ENCODE data around the gene SLC23A2.

The SLC23A2 gene

GRCh38 chr20:4835244-4836177 is 165.8 kb downstream of the SLC23A2 start:
- no peak overlapping the region for H3K27ac ChIP-seq (ENCODE audit: low read depth, low read length)
- no peaks in the 10 kb centered on the region for H3K4me1 ChIP-seq (ENCODE audit: control insufficient read depth, insufficient read depth, low read length)
- no peak overlapping the region for H3K9ac ChIP-seq (ENCODE audit: low read length)
- H3K4me3 ChIP-seq (ENCODE audit: low read length), result no peak overlapping the region
- no peaks in the 10 kb centered on the region for H3K27me3 ChIP-seq (ENCODE audit: control insufficient read depth, insufficient read depth, low read length)
- H3K36me3 ChIP-seq (ENCODE audit: control insufficient read depth, insufficient read depth, low read length), result no peaks in the 10 kb centered on the region

- Histone ChIP-seq H3K4me3 (ENCODE audit: low read length) (no peak overlapping the region), H3K36me3 (ENCODE audit: control insufficient read depth, insufficient read depth, low read length) (no peaks in the 10 kb centered on the region), H3K27ac (ENCODE audit: low read depth, low read length) (no peak overlapping the region), H3K9ac (ENCODE audit: low read length) (no peak overlapping the region), H3K27me3 (ENCODE audit: control insufficient read depth, insufficient read depth, low read length) (no peaks in the 10 kb centered on the region), H3K4me1 (ENCODE audit: control insufficient read depth, insufficient read depth, low read length) (no peaks in the 10 kb centered on the region)
Measured at GRCh38 chr20:4833074-4833728, 168.1 kb downstream of the SLC23A2 start.

- no peak overlapping the region for H3K4me3 ChIP-seq (ENCODE audit: low read length)
- H3K9ac ChIP-seq (ENCODE audit: low read length), result no peak overlapping the region
- no peaks in the 10 kb centered on the region for H3K27me3 ChIP-seq (ENCODE audit: control insufficient read depth, insufficient read depth, low read length)
- no peaks in the 10 kb centered on the region for H3K36me3 ChIP-seq (ENCODE audit: control insufficient read depth, insufficient read depth, low read length)
- H3K27ac ChIP-seq (ENCODE audit: low read depth, low read length), result no peak overlapping the region
- H3K4me1 ChIP-seq (ENCODE audit: control insufficient read depth, insufficient read depth, low read length), result no peaks in the 10 kb centered on the region
Measured at GRCh38 chr20:4832469-4832868, 168.8 kb downstream of the SLC23A2 start.

GRCh38 chr20:4830696-4831095 is 170.6 kb downstream of the SLC23A2 start:
- H3K27me3 ChIP-seq (ENCODE audit: control insufficient read depth, insufficient read depth, low read length), result no peaks in the 10 kb centered on the region
- no peaks in the 10 kb centered on the region for H3K36me3 ChIP-seq (ENCODE audit: control insufficient read depth, insufficient read depth, low read length)
- no peak overlapping the region for H3K9ac ChIP-seq (ENCODE audit: low read length)
- H3K4me1 ChIP-seq (ENCODE audit: control insufficient read depth, insufficient read depth, low read length), result no peaks in the 10 kb centered on the region
- no peak overlapping the region for H3K27ac ChIP-seq (ENCODE audit: low read depth, low read length)
- no peak overlapping the region for H3K4me3 ChIP-seq (ENCODE audit: low read length)

- no peaks in the 10 kb centered on the region for H3K27me3 ChIP-seq (ENCODE audit: control insufficient read depth, insufficient read depth, low read length)
- no peaks in the 10 kb centered on the region for H3K36me3 ChIP-seq (ENCODE audit: control insufficient read depth, insufficient read depth, low read length)
- no peak overlapping the region for H3K4me3 ChIP-seq (ENCODE audit: low read length)
- no peaks in the 10 kb centered on the region for H3K4me1 ChIP-seq (ENCODE audit: control insufficient read depth, insufficient read depth, low read length)
- no peak overlapping the region for H3K27ac ChIP-seq (ENCODE audit: low read depth, low read length)
- H3K9ac ChIP-seq (ENCODE audit: low read length), result no peak overlapping the region
Measured at GRCh38 chr20:4830259-4830658, 171.1 kb downstream of the SLC23A2 start.

GRCh38 chr20:4829514-4830215 is 171.6 kb downstream of the SLC23A2 start:
- Histone ChIP-seq H3K36me3 (ENCODE audit: control insufficient read depth, insufficient read depth, low read length) (no peaks in the 10 kb centered on the region), H3K9ac (ENCODE audit: low read length) (no peak overlapping the region), H3K4me1 (ENCODE audit: control insufficient read depth, insufficient read depth, low read length) (no peaks in the 10 kb centered on the region), H3K27me3 (ENCODE audit: control insufficient read depth, insufficient read depth, low read length) (no peaks in the 10 kb centered on the region), H3K27ac (ENCODE audit: low read depth, low read length) (no peak overlapping the region), H3K4me3 (ENCODE audit: low read length) (no peak overlapping the region)

GRCh38 chr20:4828830-4829513 is 172.3 kb downstream of the SLC23A2 start:
- H3K27me3 ChIP-seq (ENCODE audit: control insufficient read depth, insufficient read depth, low read length), result no peaks in the 10 kb centered on the region
- no peaks in the 10 kb centered on the region for H3K36me3 ChIP-seq (ENCODE audit: control insufficient read depth, insufficient read depth, low read length)
- no peak overlapping the region for H3K27ac ChIP-seq (ENCODE audit: low read depth, low read length)
- H3K4me3 ChIP-seq (ENCODE audit: low read length), result no peak overlapping the region
- H3K9ac ChIP-seq (ENCODE audit: low read length), result no peak overlapping the region
- H3K4me1 ChIP-seq (ENCODE audit: control insufficient read depth, insufficient read depth, low read length), result peaks cover 2% of the 10 kb centered on the region

- no peaks in the 10 kb centered on the region for H3K27me3 ChIP-seq (ENCODE audit: control insufficient read depth, insufficient read depth, low read length)
- no peak overlapping the region for H3K9ac ChIP-seq (ENCODE audit: low read length)
- H3K36me3 ChIP-seq (ENCODE audit: control insufficient read depth, insufficient read depth, low read length), result peaks cover 2% of the 10 kb centered on the region
- H3K4me1 ChIP-seq (ENCODE audit: control insufficient read depth, insufficient read depth, low read length), result peaks cover 10% of the 10 kb centered on the region
- H3K27ac ChIP-seq (ENCODE audit: low read depth, low read length), result peak overlapping the region; percentile 44
- peak overlapping the region; percentile 79 for H3K4me3 ChIP-seq (ENCODE audit: low read length)
Measured at GRCh38 chr20:4821590-4821989, 179.7 kb downstream of the SLC23A2 start.

- Histone ChIP-seq H3K4me1 (ENCODE audit: control insufficient read depth, insufficient read depth, low read length) (peaks cover 10% of the 10 kb centered on the region), H3K27me3 (ENCODE audit: control insufficient read depth, insufficient read depth, low read length) (no peaks in the 10 kb centered on the region), H3K4me3 (ENCODE audit: low read length) (no peak overlapping the region), H3K27ac (ENCODE audit: low read depth, low read length) (peak overlapping the region; percentile 44), H3K9ac (ENCODE audit: low read length) (no peak overlapping the region), H3K36me3 (ENCODE audit: control insufficient read depth, insufficient read depth, low read length) (peaks cover 2% of the 10 kb centered on the region)
Measured at GRCh38 chr20:4820806-4821518, 180.3 kb downstream of the SLC23A2 start.

- Histone ChIP-seq H3K4me3 (ENCODE audit: low read length) (no peak overlapping the region), H3K9ac (ENCODE audit: low read length) (no peak overlapping the region), H3K27ac (ENCODE audit: low read depth, low read length) (no peak overlapping the region), H3K27me3 (ENCODE audit: control insufficient read depth, insufficient read depth, low read length) (no peaks in the 10 kb centered on the region), H3K4me1 (ENCODE audit: control insufficient read depth, insufficient read depth, low read length) (peaks cover 10% of the 10 kb centered on the region), H3K36me3 (ENCODE audit: control insufficient read depth, insufficient read depth, low read length) (peaks cover 2% of the 10 kb centered on the region)
Measured at GRCh38 chr20:4819901-4820300, 181.4 kb downstream of the SLC23A2 start.

- Histone ChIP-seq H3K4me3 (ENCODE audit: low read length) (no peak overlapping the region), H3K27me3 (ENCODE audit: control insufficient read depth, insufficient read depth, low read length) (no peaks in the 10 kb centered on the region), H3K9ac (ENCODE audit: low read length) (no peak overlapping the region), H3K36me3 (ENCODE audit: control insufficient read depth, insufficient read depth, low read length) (peaks cover 2% of the 10 kb centered on the region), H3K4me1 (ENCODE audit: control insufficient read depth, insufficient read depth, low read length) (peaks cover 6% of the 10 kb centered on the region), H3K27ac (ENCODE audit: low read depth, low read length) (no peak overlapping the region)
Measured at GRCh38 chr20:4817230-4817671, 184.1 kb downstream of the SLC23A2 start.
